SK-N-SH treated with all-trans-retinoic acid at 6 μM for 48 hours (cell line): Measurements from ENCODE around the gene WDR83.

Experiments used
- ARNTL ChIP-seq: fragments of 450-650 bp; formaldehyde crosslinking; IDR thresholded peaks from 2 replicates; pipeline ENCODE4 v1.5.0; 2020; ENCODE audit warnings: low read depth, mild to moderate bottlenecking, moderate library complexity, borderline replicate concordance
- CSDC2 ChIP-seq: fragments of 250-450 bp; sonication (Bioruptor Pico); IDR thresholded peaks from 2 replicates; pipeline ENCODE4 v1.5.0; 2020; ENCODE audit warnings: mild to moderate bottlenecking, moderate library complexity
- OSR1 ChIP-seq: fragments of 250-450 bp; sonication (Bioruptor Pico); IDR thresholded peaks from 2 replicates; pipeline ENCODE4 v1.8.0; 2022; ENCODE audit warnings: moderate library complexity, mild to moderate bottlenecking, inconsistent platforms
- ZC3H10 ChIP-seq: fragments of 250-450 bp; sonication (Bioruptor Pico); IDR thresholded peaks from 2 replicates; pipeline ENCODE4 v1.5.1; 2021; ENCODE audit warnings: mild to moderate bottlenecking, moderate library complexity
- ZFP3 ChIP-seq: fragments of 250-450 bp; sonication (Bioruptor Pico); IDR thresholded peaks from 2 replicates; pipeline ENCODE4 v1.5.0; 2020; ENCODE audit warnings: mild to moderate bottlenecking, moderate library complexity
- TF ChIP-seq, protein P1 (sequence below): fragments of 250-450 bp; sonication (Bioruptor Pico); IDR thresholded peaks from 2 replicates; pipeline ENCODE4 v1.8.0; 2020; ENCODE audit warnings: mild to moderate bottlenecking, moderate library complexity, borderline replicate concordance

DNA sequence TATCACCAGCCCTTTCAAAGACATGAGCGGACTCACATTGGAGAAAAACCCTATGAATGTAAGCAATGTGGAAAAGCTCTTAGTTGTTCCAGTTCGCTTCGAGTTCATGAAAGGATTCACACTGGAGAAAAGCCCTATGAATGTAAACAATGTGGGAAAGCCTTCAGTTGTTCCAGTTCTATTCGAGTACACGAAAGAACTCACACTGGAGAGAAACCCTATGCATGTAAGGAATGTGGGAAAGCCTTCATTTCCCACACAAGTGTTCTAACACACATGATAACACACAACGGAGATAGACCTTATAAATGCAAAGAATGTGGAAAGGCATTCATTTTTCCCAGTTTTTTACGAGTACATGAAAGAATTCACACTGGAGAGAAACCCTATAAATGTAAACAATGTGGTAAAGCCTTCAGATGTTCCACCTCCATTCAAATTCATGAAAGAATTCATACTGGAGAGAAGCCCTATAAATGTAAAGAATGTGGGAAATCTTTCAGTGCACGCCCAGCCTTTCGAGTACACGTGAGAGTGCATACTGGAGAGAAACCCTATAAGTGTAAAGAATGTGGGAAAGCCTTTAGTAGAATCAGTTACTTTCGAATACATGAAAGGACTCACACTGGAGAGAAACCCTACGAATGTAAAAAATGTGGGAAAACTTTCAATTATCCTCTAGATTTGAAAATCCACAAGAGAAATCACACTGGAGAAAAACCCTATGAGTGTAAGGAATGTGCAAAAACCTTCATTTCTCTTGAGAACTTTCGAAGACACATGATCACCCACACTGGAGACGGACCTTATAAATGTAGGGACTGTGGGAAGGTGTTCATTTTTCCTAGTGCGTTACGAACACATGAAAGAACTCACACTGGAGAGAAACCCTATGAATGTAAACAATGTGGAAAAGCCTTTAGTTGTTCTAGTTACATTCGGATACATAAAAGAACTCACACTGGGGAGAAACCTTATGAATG lies 38.3 kb upstream of the WDR83 start:
- TF ChIP-seq, protein P1, sequence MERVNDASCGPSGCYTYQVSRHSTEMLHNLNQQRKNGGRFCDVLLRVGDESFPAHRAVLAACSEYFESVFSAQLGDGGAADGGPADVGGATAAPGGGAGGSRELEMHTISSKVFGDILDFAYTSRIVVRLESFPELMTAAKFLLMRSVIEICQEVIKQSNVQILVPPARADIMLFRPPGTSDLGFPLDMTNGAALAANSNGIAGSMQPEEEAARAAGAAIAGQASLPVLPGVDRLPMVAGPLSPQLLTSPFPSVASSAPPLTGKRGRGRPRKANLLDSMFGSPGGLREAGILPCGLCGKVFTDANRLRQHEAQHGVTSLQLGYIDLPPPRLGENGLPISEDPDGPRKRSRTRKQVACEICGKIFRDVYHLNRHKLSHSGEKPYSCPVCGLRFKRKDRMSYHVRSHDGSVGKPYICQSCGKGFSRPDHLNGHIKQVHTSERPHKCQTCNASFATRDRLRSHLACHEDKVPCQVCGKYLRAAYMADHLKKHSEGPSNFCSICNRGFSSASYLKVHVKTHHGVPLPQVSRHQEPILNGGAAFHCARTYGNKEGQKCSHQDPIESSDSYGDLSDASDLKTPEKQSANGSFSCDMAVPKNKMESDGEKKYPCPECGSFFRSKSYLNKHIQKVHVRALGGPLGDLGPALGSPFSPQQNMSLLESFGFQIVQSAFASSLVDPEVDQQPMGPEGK (CRISPR knock-in tag), result no peak
- TF ChIP-seq ARNTL (CRISPR knock-in tag) (no peak), CSDC2 (no peak), ZFP3 (CRISPR knock-in tag) (no peak), OSR1 (no peak), ZC3H10 (CRISPR knock-in tag) (no peak)
